AML-193 (cell line): ENCODE measurements around the gene C14orf180.
"Not testable (repeated sequence)": the region's sequence is repeated elsewhere in the genome, so short reads cannot be mapped to it uniquely, and the experiment has no call there.

Experiments used
- DNase-seq, 2 experiments: peaks; one replicate each; lab custom pipeline; 2025; lab: John Stamatoyannopoulos, UW

Gene C14orf180

DNA sequence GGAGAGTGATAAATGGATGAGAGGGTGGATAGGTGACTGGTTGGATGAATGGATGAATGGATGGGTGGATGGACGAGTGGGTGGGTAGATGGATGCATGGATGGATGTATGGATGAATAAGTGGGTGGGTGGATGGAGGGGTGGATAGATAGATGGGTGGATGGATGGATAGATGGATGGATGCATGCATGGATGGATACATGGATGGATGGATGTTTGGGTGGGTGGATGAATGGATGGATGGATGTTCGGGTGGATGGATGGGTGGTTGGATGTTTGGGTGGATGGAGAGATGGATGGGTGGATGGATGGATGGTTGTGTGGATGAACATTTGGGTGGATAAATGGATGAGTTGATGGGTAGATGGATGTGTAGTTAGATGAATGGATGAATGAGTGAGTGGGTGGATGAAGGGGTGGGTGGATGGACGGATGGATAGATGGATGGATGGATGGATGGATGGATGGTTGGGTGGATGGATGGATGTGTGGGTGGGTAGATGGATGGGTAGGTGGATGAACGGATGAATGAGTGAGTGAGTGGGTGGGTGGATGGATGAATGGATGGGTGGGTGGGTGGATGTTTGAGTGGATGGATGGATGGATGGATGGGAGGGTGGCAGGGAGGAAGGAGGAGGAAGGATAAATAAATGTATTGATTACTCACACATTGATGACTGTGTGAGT, 34.7 kb downstream of the C14orf180 start:
- no peak for DNase-seq

DNA sequence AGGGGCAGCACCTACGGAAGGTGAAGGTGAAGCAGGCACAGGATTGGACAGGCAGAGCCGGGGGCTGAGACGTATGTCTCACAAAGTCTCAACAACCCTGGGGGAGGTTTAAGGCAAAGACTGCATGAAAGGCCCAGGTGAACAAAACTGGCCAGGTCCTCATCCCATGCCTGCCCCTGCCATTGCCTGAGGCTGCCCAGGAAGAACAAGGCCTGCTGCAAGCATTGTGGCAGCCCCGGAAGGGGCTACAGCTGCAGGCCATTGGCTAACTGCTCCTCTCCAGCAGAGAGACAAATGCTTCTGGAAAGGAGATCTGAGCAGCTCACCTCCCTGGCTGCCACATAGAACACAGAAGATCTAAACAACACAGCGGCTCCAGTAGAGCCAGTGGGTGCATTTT, 45.4 kb downstream of the C14orf180 start:
- DNase-seq = no peak

DNA sequence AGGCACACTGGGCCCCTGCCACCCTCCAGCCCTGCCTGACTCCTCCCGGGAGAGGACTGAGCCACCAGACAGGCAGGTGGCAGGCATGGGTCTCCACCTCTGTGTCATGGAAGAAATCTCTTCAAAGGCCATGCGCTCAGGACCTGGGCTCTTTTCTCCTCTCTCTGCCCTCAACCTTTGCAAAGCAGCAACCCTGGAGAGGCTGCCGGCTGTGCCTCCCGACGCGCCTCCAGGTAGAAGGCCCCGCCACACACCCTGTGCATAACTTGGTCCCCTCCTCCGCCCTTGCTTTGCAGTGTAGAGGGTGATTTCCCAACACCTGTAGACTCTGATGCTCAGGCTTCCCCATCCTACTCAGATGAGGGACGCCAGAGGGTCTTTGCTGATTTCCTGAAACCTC, 53.2 kb downstream of the C14orf180 start:
- no peak for DNase-seq

GRCh38 chr14:104633276-104634137, 53.9 kb downstream of the C14orf180 start:
- no peak for DNase-seq

GRCh38 chr14:104634138-104634760, 54.7 kb downstream of the C14orf180 start:
- no peak for DNase-seq

GRCh38 chr14:104634886-104635570, 55.5 kb downstream of the C14orf180 start:
- no peak for DNase-seq

DNA sequence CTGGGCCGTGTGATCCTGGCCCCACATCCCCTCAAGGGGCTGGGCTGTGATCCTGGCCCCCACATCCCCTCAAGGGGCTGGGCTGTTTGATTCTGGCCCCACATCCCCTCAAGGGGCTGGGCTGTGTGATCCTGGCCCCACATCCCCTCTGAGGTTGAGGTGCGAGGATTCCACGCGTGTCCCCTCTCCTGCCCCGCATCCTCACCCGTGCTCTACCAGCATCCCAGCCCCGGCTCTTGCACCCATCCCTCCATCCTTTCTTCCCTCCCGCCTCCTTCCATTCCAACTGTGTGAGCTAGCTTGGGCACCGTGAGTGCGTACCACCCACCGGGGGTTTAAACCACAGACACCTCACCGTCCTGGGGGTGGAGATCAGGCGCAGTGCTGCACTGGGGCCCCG, 56.2 kb downstream of the C14orf180 start:
- DNase-seq = no peak

DNA sequence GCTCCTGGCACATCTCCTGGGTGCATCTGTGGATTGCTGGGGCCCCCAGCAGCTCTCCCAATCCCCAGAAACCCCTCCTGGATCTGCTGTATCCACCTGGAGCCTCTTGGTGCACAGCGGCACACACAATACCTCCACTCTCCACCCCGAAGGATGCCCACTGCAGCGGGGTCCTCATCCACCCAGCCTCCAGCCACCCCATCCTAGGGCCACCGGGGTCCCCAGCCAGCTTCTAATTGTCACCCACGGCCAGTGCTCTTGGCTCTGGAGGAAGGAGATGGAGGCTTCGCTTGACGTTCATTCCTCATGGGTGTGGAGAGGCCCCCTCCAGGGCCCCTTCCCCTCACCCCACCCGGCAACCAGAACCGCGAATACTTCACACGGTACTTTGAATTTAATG, 56.6 kb downstream of the C14orf180 start:
- DNase-seq = no peak

DNA sequence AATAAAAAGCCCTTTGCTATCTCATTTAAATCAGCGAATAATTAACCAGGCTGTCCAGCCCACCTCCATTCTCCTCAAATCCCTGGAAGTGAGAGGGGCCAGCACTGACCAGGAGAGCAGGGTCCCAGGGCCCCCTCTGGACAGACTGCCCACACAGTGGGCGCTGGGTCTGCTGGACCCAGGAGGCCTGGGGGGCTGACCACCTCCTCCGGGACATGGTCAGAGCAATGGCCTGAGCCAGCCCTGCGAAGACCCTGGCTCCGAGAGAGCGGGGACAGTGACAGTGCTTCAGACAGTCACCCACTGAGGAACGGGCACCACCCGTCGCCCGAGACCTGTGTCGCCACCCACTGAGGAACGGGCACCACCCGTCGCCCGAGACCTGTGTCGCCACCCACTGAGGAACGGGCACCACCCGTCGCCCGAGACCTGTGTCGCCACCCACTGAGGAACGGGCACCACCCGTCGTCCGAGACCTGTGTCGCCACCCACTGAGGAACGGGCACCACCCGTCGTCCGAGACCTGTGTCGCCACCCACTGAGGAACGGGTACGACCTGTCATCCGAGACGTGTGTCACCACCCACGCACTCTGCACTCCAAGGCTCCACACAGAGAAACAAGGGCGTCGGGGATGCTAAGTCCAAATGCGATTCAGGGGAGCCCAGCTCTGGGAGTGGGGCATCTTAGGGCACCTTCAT, 57.4 kb downstream of the C14orf180 start:
- DNase-seq = not testable (repeated sequence)

DNA sequence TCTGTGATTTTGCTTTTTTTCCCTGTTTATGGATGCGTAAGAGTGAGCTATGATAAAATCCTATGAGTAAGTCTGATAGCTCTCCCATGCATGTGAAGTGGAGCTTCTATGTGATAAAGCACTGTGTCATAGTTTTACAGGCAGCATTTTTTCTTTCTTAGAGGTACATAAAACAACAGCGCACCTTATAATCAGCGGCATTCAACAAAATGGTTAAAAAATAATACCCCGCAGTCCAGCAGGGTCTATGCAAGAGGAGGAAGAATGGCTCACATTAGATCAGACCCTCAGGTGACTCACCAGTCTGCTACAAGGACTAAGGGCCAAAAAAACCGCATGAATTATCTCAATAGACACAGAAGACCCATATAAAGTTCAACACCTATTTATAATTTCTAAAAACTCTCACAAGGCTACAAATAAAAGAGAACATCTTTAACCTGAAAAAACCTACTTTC, 58.0 kb downstream of the C14orf180 start:
- no peak for DNase-seq

GRCh38 chr14:104638190-104638589, 58.6 kb downstream of the C14orf180 start:
- DNase-seq = no peak

DNA sequence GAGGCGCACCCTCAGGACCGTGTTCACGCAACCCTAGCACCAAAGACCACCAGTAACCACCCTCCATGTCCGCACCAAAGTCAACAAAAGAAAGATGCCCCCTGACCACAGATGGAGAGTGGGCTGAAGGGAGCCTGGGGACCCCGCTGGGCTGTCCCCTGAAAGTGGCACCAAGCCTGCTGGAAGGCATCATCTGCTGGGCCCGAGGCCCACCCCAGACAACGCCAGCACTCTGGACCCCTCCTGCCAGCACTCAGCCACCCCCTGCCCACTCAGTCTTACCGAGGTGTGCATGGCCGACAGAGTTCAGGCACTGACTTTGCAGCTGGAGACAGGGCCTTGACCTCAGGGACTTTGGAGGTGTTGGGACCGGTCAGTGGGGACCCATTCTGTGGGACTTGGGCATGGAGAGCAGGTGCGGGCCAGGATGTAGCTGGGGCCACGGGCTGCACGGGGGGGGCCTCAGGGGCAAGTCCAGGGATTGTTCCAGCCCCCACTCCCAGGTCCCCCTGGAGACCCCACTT, 59.4 kb downstream of the C14orf180 start:
- DNase-seq = no peak

- no peak for DNase-seq
Observed at GRCh38 chr14:104639471-104639870, 59.9 kb downstream of the C14orf180 start.
